Breast epithelium (tissue), 4 donors: ENCODE measurements around the gene SAMD10. TPM values are rescaled to one million over a fixed set of nuclear protein-coding genes. Genes with fewer than 3 reads are reported as not detected.

Source experiments
- DNase-seq, 2 donors: peaks; one replicate each; pipeline ENCODE4 v3.0.0-alpha.2; 2019; ENCODE audit warnings: low spot score in 2 of 2
- H3K27ac ChIP-seq, 2 donors: fragments of 200-600 bp; sonication (generic) in 1 of 2; one replicate each; pipeline ENCODE4 v1.5.1; 2016 to 2019; ENCODE audit warnings: mild to moderate bottlenecking in 1 of 2
- H3K27me3 ChIP-seq, 2 donors: fragments of 200-600 bp; sonication (generic) in 1 of 2; one replicate each; pipeline versions ENCODE4 v1.5.1 to v1.6.0; 2017 to 2019; ENCODE audit warnings: control low read depth in 1 of 2, mild to moderate bottlenecking in 1 of 2
- H3K36me3 ChIP-seq: fragments of 200-600 bp; one replicate; pipeline ENCODE4 v1.5.1; 2019
- H3K4me1 ChIP-seq, 2 donors: fragments of 200-600 bp; sonication (generic); one replicate each; pipeline ENCODE4 v1.5.1; 2016 to 2019; ENCODE audit warnings: control low read depth in 1 of 2
- H3K4me3 ChIP-seq, 3 donors: fragments of 200-600 bp; sonication (generic); 1 replicate in 2 of 3; 2 replicates in 1 of 3; pipeline ENCODE4 v1.5.1; 2016 to 2019; ENCODE audit warnings: mild to moderate bottlenecking in 3 of 3, moderate library complexity in 2 of 3
- H3K9me3 ChIP-seq, 2 donors: fragments of 200-600 bp; sonication (generic) in 1 of 2; one replicate each; pipeline ENCODE4 v1.5.1; 2016 to 2019; ENCODE audit warnings: control low read depth in 1 of 2
- CTCF ChIP-seq, 3 donors: fragments of 450-650 bp; IDR thresholded peaks; one replicate each; pipeline ENCODE4 v1.5.1; 2016 to 2017; ENCODE audit warnings: antibody characterized with exemption in 3 of 3, mild to moderate bottlenecking in 3 of 3, moderate library complexity in 3 of 3
- POLR2A ChIP-seq: fragments of 450-650 bp; IDR thresholded peaks from one replicate; pipeline ENCODE4 v1.6.1; 2016; ENCODE audit warnings: antibody characterized with exemption, mild to moderate bottlenecking, moderate library complexity
- POLR2AphosphoS5 ChIP-seq, 3 donors: sonication (generic); formaldehyde crosslinking; IDR thresholded peaks; one replicate each; pipeline ENCODE4 v1.6.1; 2017; ENCODE audit warnings: antibody characterized with exemption in 3 of 3
- intact Hi-C: fragments of 100-400 bp; cut with DNase I; formaldehyde crosslinking; loops from one replicate; pipeline ENCODE4 v1.15.1; 2023; ENCODE audit warnings: low total_unique reads
- total RNA-seq, 3 donors: library from RNA; depleted of rRNA; stranded (reverse); fragments of >200 nt; gene quantifications; one replicate each; pipeline ENCODE4 v1.1.0, GENCODE V29; 2016

The SAMD10 gene
- total RNA-seq, 3 donors from 2014 or later = 0.96 to 3.3 (median 2.8) TPM

GRCh38 chr20:64000906-64001305 is 21.5 kb upstream of the SAMD10 start:
- Histone ChIP-seq H3K9me3 (no peaks in the 10 kb centered on the region), H3K4me1 (no peaks in the 10 kb centered on the region), H3K27ac (no peak overlapping the region), H3K4me3 (no peak overlapping the region), H3K27me3 (no peaks in the 10 kb centered on the region), H3K36me3 (peaks cover 5% of the 10 kb centered on the region)
- DNase-seq = no peak
- TF ChIP-seq POLR2AphosphoS5 (IDR thresholded peaks at IDR 0.05) (no peak), CTCF (IDR thresholded peaks at IDR 0.05) (no peak), POLR2A (no peak)
- intact Hi-C loops = no loop called here

GRCh38 chr20:63982937-63983336 is 3.5 kb upstream of the SAMD10 start:
- H3K4me1 ChIP-seq = peaks cover 13 to 29% of the 10 kb centered on the region in 2 donors
- no peaks in the 10 kb centered on the region for H3K9me3 ChIP-seq
- no peak overlapping the region for H3K4me3 ChIP-seq
- no peak overlapping the region for H3K27ac ChIP-seq
- DNase-seq = no peak
- TF ChIP-seq CTCF (IDR thresholded peaks at IDR 0.05) (no peak), POLR2A (no peak), POLR2AphosphoS5 (IDR thresholded peaks at IDR 0.05) (no peak)
- no peaks in the 10 kb centered on the region for H3K36me3 ChIP-seq
- H3K27me3 ChIP-seq = no peaks in the 10 kb centered on the region
- intact Hi-C loops = no loop called here

- intact Hi-C loops = no loop called here
- Histone ChIP-seq H3K4me1 (peaks cover 13 to 29% of the 10 kb centered on the region in 2 donors), H3K36me3 (no peaks in the 10 kb centered on the region), H3K27ac (peak within 1 kb of the TSS; percentile 85 to 92), H3K4me3 (peak within 1 kb of the TSS; percentile 81 to 99 (median 85)), H3K9me3 (no peaks in the 10 kb centered on the region), H3K27me3 (no peaks in the 10 kb centered on the region)
- DNase-seq = peak; percentile 90 to 96
- peak; percentile 73 for TF ChIP-seq POLR2A
- TF ChIP-seq POLR2AphosphoS5 (IDR thresholded peaks at IDR 0.05) = peak; percentile 92 to 97 (median 93)
- peak; percentile 59 to 76 (median 62) for TF ChIP-seq CTCF (IDR thresholded peaks at IDR 0.05)
Observed at GRCh38 chr20:63980806-63981728, 1.6 kb upstream of the SAMD10 start, which contains the start of gene PRPF6. TSS of gene PRPF6 (plus strand) at chr20:63981132. CDS start at chr20:63981246, 114 bp downstream.

- peak overlapping the region; percentile 81 to 99 (median 85) for H3K4me3 ChIP-seq
- H3K27me3 ChIP-seq = no peaks in the 10 kb centered on the region
- no peak for TF ChIP-seq POLR2AphosphoS5 (IDR thresholded peaks at IDR 0.05)
- TF ChIP-seq CTCF (IDR thresholded peaks at IDR 0.05) = no peak
- TF ChIP-seq POLR2A = no peak
- H3K36me3 ChIP-seq = no peaks in the 10 kb centered on the region
- no peaks in the 10 kb centered on the region for H3K9me3 ChIP-seq
- intact Hi-C loops = no loop called here
- peak overlapping the region; percentile 85 to 92 for H3K27ac ChIP-seq
- peaks cover 13 to 29% of the 10 kb centered on the region in 2 donors for H3K4me1 ChIP-seq
- DNase-seq = no peak
Observed at GRCh38 chr20:63980317-63980805, 919 bp upstream of the SAMD10 start.

- Histone ChIP-seq H3K36me3 (no peaks in the 10 kb centered on the region), H3K27me3 (no peaks in the 10 kb centered on the region), H3K4me1 (peaks cover 13 to 29% of the 10 kb centered on the region in 2 donors), H3K9me3 (no peaks in the 10 kb centered on the region), H3K4me3 (peak overlapping the region; percentile 42 to 99 (median 81)), H3K27ac (peak overlapping the region; percentile 66 to 85)
- DNase-seq = no peak
- intact Hi-C loops = loop anchor here (10.0 kb wide), 1 partner anchor 84 kb away; the partner anchor contains the start of gene DNAJC5
- TF ChIP-seq CTCF (IDR thresholded peaks at IDR 0.05) (no peak), POLR2A (no peak), POLR2AphosphoS5 (IDR thresholded peaks at IDR 0.05) (no peak)
Observed at GRCh38 chr20:63979229-63979556, 249 bp downstream of the SAMD10 start.
